C4-2B (cell line): ENCODE data around the gene KMO.

Source experiments
- CTCF ChIP-seq: fragments of 450-650 bp; conservative IDR thresholded peaks from 2 replicates; pipeline ENCODE4 v1.5.1; 2017; ENCODE audit warnings: mild to moderate bottlenecking
- ZFX ChIP-seq: fragments of 450-650 bp; IDR thresholded peaks from 2 replicates; pipeline ENCODE4 v1.6.1; 2017

DNA sequence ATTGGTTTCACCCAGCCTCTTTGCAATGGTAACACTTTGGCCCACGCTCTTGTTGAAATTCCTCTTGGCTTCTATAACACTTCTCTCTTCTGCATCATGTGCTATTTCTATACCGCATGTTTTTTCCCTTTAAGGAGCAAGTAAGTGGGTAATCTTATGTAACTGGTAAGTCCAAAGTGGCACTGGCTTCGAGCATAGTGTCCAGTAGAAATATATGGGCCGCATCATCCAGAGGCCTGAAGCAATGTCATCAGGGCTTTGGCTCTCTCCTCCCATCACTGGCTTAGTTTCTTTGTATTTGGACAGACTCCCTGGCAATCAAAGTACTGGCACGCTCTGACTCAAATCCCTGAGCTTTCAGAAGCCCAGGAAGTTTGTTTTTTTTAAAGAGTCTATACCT lies 90.5 kb downstream of the KMO start:
- TF ChIP-seq CTCF (no peak), ZFX (no peak)
